Gastroesophageal sphincter (tissue), 3 donors: ENCODE measurements around the gene IL36B.

Experiments used
- POLR2A ChIP-seq, 2 donors: fragments of 450-650 bp; IDR thresholded peaks; one replicate each; pipeline ENCODE4 v1.6.1; 2017; ENCODE audit warnings: antibody characterized with exemption in 2 of 2, mild to moderate bottlenecking in 2 of 2, moderate library complexity in 1 of 2
- TF ChIP-seq, protein P1 (sequence below), 4 experiments: fragments of 200-600 bp in 2 of 4; fragments of 450-650 bp in 2 of 4; sonication (generic) in 1 of 4; IDR thresholded peaks; one replicate each; pipeline ENCODE4 v1.5.1; 2017 to 2019; ENCODE audit warnings: antibody characterized with exemption in 4 of 4, mild to moderate bottlenecking in 2 of 4, moderate library complexity in 2 of 4

- TF ChIP-seq, protein P1, sequence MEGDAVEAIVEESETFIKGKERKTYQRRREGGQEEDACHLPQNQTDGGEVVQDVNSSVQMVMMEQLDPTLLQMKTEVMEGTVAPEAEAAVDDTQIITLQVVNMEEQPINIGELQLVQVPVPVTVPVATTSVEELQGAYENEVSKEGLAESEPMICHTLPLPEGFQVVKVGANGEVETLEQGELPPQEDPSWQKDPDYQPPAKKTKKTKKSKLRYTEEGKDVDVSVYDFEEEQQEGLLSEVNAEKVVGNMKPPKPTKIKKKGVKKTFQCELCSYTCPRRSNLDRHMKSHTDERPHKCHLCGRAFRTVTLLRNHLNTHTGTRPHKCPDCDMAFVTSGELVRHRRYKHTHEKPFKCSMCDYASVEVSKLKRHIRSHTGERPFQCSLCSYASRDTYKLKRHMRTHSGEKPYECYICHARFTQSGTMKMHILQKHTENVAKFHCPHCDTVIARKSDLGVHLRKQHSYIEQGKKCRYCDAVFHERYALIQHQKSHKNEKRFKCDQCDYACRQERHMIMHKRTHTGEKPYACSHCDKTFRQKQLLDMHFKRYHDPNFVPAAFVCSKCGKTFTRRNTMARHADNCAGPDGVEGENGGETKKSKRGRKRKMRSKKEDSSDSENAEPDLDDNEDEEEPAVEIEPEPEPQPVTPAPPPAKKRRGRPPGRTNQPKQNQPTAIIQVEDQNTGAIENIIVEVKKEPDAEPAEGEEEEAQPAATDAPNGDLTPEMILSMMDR (IDR thresholded peaks at IDR 0.05) = no peak
- TF ChIP-seq POLR2A (IDR thresholded peaks at IDR 0.05) = no peak
Observed at GRCh38 chr2:113068249-113068648, 15.6 kb upstream of the IL36B start.
